HG03521 (cell line): ENCODE results near the gene PANK1.
A peak's percentile ranks its signal among the peaks of the same experiment; 100 is the strongest.

Experiments
- ATAC-seq: cut with Tn5 transposase; IDR thresholded peaks from one replicate; pipeline ENCODE4 v1.9.1; 2021; ENCODE audit warnings: mild to moderate bottlenecking, moderate library complexity; ENCODE audit not compliant: unreplicated experiment

PANK1 gene

DNA sequence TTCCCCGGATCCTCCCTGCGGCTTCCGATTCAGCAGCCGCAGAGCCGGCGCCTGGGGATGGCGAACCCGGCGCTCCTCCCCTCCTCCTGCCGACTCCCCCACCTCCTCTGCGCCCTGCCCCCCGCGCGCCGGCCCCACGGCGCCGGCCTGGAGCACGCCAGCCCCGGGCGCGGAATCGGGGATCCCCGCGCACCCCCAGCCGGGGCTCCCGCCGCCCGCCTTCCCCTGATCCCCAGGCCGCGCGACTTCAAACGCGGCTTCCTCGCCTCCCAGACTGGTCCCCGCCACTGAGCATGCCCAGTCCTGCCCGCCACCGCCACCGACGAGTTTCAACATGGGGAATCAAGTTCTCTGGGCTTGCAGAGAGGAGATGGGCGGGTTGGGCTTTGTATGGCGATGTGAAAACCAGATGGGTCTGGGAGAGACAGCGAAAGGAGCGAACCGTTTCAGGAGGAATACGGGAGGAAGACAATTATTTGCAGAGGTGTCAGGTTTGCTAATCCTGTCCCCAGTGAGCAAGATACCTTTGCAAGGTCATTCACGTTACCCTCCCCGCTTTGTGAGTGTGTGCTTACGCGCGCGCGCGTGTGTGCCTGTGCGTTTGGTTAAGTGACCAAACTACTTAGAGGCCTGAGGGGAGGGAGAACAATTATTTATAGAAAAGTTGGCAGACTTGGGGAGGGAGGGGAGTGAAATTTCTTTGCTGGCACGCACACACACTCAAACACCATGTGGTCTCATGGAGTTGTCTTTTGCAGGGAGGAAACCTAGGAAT, at the start of gene PANK1:
Gene PANK1, minus strand, starts transcription at position 276 of the 775 bp plus-strand sequence. CDS start 351 bp downstream, outside the sequence.
- ATAC-seq = peak; percentile 35

DNA sequence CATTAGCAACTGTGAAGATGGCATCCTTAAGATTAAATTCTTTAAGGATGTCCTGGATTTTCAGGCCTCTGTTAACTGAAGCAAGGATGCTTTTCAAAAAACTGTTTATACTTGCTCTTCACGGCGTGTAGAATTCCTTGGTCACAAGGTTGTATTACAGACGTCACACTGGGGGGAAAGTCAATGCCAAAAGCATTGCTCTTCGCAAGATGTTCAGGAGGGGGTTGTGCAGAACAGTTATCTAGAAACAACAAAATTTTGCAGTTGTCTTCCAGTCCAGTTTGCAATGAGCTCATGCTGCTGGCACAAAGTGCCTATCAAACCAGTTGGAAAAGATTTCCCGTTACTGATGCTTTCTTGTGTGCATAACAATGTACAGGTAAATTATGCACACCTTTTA, 48.1 kb upstream of the PANK1 start:
- no peak for ATAC-seq

DNA sequence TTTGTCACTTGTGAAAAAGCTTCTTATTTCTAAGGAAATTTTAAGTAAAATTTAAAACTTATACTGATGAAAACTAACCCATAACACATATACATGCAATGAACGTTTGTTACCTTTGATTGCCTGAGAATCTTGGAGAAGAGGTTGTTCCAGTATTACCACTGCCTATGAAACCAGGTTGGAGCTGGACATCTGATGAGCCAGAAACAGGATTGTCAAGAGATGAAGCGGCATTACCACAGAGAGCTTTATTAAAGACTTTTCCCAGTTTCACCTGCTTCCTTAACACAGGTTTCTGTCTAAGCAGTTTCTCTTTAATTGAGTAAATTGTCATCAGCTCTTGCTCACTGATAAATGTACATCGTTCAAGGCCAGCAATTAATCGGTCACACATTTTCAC, 47.4 kb upstream of the PANK1 start:
- ATAC-seq = no peak

DNA sequence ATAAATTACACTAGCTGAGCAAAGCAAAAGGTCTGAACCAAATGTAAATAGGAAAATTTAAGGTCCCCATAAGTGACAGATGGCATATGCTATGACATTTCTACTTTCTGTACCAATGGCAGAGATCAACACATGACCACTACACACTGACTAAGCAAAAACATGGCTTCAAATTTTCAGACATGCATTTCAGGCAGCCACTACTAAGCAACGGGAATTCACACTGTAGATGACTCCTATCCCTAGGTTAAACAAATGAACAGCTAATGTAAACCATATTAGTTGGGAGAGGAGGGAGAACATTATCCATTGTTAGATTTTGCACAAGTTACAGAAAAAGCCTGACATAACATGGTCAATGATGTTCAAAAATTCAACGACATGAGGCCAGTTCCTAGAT, 45.0 kb upstream of the PANK1 start:
- no peak for ATAC-seq

DNA sequence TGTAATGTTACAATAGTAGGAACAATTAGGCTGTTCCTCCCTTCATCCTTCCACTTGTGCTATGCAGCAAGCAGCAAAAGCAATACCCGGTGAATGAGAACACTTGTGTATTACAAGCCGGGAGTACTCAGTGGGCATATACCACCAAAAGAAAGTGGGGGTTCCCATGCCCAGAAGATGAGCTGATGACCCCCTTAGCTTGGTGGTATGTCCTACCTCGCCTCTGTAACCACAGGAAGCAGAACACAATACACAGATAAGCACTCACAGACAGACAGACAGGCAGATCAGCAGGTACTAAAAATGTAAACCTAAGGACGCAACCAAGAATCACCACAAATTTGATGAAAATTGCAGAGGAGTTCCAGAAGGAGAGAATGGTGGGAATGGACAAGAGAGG, 40.9 kb upstream of the PANK1 start:
- no peak for ATAC-seq

DNA sequence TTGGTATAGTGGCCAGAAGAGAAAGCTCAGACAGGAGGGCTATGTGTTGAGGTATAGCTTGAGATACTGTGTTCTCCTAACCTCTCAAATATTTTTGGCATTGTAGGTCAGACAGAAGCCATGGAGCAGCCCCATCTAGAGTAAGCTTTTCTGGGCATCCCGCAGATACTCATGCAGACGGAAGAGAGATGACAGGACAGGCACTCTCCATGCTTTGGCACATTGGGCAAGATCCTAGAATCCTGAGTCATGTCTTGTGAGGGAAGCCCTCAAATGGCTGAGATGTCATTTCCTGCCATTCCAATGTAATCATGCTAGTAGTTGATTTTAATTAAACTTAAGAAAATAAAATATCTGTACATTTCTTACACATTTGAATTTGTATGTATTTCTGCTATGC, 39.6 kb upstream of the PANK1 start:
- no peak for ATAC-seq

DNA sequence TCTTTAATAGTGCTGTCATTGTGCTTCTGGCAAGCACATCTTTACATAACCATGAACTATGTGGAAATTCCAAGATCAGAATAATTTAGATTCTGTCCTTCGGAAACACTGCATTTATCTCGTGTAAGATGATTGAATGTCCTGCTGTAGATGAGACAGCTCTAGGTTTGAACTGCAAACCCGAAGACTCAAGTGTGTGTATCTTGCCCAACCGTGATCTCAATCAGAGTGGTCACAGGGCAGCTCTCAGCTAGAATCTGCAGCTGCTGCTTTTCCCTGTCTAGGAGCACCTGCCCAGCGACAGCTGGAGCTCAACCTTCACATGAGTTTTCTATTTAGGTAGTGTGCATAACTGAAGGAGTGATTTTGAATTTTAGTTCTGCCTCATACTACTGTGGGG, 38.8 kb upstream of the PANK1 start:
- no peak for ATAC-seq

DNA sequence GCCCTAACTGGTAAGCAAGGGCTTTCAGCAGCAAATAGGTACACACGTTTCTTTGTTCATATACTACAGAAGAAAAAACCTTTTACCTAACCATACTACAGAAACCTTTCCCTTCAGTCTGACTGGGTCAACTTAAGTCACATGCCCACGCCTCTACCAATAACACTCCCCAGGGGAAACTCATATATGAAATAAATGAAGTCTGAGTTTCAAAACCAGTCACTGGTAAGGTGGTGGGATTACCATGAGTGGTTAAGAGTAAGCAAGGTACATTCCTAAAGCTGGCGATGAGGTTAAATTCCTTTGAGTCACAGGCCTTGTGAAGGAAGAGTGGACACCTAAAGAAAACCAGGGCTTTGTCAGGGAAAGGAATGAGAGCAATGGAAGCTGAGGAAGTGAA, 34.9 kb upstream of the PANK1 start:
- no peak for ATAC-seq

DNA sequence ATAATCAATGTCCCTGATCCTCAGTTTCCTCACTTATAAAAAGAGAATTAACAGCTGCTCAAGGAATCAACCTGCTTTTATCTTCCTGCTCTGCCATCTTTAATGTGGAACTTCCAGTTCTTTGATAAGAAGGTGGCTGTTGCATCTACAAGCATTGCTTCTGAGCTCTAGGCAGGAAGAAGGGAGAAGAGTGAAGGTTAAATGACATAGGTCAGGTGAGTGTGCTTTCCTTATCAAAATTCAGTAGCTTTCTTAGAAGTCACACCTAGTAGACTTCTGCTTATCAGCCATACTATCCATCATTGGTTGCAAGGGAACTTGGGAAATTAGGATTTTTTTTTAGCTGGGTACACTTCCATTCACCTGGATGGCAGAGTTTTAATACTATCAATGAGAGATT, 32.3 kb upstream of the PANK1 start:
- ATAC-seq = no peak

DNA sequence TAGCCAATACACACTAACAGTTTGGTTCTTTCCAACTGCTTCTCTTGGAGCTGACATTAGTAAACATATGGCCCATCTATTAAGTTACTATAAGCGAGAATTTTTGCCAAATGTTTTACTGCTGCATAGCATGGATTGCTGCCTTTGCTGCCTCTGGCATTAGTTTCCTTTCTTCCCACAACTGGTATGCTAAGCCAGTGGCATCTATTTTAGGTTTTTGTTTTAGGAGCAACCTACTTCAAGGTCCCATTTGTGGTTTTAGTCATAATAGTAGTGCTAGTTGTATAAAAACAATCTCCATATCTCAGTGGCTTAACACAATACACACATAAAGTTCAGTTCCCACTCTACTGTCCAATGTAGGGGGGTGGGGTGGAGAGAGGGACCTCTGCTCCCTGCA, 25.9 kb upstream of the PANK1 start:
- ATAC-seq = no peak

DNA sequence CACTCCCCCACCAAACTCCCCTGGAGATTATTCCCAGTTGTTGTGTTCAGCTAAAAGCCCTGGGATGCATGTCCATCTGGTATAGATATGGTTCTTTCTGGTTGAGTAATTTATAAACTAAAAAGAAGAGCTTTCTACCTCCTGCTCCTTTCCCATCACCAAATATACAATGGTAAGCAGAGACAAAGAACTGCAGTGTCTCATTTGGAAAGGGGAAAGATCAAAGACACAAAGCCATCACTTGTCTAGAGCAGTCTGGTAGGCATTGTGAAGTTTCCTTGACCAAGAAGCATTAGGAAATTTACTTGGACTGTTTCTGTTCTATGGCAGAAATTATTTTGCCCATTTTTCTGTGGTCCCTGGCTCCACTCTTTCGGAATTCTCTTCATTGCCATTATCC, 24.9 kb upstream of the PANK1 start:
- ATAC-seq = no peak

DNA sequence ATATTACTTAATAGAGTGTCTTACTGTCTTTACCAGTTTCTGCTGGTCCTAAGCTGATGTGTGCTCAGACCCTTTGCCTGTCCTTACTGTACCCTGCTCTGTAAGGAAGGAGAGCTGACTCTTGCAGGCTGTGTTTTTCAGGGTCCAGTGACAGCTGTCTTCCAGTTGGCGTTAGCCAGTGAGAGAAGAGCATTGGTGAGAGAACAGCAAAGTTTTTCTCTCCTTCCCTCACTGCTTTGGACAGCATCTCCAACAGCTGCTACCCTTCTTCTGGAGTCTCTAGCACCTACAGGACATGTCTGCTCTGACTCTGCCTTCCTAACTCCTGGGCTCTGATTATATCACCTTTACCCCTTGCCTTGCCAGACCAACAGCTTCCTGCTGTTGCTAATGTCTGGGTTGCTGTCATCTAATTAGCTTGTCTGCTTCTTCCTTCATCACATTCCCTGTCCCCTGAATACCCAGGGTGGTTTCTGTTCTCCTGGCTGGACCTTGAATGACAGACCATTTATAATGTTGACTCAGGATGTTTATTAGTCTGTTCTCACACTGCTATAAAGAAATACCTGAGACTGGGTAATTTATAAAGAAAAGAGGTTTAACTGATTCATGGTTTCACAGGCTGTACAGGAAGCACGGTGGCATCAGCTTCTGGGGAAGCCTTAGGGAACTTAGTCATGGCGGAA, 23.5 kb upstream of the PANK1 start:
- no peak for ATAC-seq

DNA sequence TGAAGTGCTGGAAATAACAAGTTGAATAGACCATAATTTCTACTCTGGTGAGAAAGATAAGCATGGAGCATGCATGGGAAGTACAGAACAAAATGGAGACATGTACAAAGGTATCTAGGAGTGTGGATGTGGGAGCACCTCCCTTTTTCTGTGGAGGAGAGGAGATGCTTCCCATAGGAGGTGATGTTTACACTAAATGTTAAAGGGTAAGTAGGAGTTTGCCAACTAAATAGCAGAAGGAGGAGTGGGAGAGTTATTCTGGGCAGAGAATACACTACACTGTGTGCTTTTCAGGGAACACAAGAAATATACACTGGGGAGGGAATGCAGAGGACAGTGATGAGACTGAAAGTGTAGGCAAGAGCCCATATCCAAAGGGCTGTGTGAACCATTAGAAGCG, 21.1 kb upstream of the PANK1 start:
- ATAC-seq = no peak

DNA sequence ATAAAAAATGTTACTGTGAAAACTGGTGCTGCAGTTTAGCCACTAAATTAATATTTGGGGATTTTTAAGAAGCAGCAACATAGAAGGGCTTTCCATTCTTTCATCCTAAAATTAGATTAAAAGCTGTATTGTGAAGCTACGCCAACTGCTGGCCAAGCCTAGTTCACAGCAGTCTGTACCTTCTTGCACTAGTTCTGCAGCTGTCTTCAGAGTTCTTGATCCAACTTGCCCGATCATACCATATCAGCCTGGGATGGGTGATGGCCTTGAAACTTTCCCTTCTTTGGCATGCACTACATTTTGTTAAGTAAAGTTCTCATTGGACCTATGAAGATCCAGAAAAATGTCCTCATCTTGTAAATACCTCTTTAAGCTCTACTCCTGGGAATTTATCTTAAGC, 20.3 kb upstream of the PANK1 start:
- no peak for ATAC-seq

DNA sequence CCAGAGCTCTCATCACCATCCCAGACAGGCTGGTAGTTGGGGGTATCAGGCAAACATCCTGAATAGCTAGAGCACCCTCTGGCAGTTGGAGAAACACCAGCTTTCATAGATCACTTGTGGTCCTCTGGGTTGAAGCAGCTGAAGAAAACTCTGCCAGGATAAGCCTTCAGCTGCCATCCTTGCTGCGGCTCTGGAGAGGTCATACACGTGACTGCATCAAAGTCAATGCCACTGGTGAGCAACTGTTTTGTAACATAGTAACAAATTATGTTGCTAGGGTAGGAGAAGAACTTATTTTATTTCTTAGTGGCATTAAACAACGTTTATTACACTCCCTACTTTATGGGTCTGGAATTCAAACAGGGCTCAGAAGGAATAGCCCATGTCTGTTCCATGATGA, 19.2 kb upstream of the PANK1 start:
- no peak for ATAC-seq

DNA sequence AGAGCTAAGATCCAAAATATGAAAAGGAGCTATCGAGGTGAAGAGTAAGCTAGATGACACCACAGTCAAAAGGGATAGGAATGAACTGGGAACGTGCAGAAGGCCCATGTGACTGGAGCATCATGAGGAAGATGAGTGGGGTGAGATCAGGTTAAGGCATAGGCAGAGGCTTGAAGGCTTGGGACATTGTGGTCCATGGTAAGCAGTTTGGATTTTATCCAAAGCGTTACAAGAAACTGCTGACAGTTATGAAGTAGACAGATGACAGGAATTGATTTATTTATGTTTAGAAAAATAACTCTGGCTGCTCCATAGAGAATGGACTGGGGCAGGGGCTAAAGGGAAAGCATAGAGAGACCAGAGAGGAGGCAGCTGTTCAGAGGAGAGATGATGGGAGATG, 18.1 kb upstream of the PANK1 start:
- no peak for ATAC-seq

DNA sequence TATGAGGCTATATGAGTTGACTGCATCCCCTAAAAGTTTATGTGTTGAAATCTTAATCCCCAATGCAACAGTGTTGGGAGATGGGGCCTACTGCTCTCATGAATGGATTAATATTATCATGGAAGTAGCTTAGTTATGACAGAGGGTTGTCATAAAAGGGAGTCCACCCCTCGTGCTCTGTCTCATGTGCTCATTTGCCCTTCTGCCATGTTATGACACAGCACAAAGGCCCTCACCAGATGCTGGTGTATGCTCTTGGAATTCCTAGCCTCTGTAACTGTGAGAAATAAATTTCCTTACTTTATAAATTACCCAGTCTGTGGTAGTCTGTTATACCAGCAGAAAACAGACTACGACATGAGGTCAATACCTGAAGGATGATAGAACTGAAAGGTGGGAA, 17.6 kb upstream of the PANK1 start:
- ATAC-seq = no peak

DNA sequence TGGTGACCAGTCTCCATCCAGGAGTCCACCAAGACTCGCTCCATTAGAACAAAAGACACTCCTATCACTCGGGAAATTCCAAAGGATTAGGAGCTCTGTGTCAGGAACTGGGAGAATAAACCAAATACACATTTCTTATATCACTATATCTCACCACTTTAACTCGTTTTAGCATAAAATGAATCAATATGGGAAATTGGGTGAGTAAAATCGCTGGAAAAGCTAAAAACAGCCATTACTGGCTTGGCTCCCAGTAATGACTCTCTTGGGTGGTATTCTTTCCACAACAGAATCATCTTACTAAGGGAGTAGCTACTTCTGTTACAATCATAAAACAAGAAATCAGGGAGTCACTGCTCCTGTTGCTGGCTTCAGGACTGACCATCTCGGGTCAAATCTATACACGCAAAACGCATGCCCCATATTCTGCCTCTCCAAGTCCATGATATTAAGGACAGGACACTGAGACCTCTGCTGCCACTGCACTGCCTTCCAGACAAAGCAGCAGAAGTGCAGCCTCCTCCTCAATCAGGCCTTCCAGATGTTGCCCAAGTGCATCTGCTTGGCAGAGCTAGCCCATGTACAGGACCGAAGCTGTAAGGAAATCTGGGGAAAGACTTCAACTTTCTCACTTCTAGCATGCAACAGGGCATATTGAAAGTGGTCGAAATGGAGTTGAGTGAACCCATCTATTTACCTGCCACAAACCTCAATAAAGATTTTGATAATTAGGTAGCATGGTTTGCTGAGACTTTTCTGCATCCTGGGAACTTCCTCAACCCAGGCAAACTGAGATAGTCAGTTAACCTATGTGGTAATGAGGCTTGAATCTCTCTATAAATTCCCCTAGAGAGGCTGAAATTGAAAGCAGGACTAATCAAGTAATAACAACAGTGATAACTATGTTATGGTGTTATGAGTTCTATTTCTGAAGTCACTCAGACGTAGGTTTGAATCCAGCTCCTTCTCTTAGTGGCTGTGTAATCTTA, 14.4 kb upstream of the PANK1 start:
- ATAC-seq = no peak

DNA sequence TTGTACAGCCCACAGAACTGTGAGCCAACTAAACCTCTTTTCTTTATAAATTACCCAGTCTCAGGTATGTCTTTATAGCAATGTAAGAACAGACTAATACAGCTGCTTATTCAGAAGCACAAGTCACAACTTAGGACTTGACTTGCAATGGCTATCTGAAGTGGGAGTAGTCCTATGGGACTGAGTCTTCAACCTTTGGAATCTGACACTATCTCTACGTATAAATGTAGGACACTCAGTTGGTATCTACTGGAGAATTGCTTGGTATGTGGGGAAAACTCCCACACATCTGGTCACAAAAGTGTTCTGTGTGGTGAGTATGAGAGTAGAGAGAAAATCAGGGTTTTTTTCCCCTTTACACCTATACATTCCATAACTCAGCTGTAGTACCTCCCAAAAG, 12.3 kb upstream of the PANK1 start:
- no peak for ATAC-seq

DNA sequence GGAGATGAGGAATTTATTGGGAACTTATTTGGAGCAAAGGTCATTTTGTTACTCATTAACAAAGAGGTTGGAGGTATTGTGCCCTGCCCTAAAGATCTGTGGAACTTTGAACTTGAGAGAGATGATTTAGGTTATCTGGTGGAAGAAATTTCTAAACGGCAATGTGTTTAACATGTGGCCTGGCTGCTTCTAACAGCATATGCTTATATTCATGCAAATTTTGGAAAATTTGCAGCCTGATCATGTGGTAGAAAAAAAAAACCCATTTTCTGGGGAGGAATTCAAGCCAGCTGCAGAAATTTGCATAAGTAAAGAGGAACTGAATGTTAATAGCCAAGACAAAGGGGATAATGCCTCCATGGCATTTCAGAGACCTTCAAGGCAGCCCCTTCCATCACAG, 10.7 kb upstream of the PANK1 start:
- ATAC-seq = no peak

DNA sequence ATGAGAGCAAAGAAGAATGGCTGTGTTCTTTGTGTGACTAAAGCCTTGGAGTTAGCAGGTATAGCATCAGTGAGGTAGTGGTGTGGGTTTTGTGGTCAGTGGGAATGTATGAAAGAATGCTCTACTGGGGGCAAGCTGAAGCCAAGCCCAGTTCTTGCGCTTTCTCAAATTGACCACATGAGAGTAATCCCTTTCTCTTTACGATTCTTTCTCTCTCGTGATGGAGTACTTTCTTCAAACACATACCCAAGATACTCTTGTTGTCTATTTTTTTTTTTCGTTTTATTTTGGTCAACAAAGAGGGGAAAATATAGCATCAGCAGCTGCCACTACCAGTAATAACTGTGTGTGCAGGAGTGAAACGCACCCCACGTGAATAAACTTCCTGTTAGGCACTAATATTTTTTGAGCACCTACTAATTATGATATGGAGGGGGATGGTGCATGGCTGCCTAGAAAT, 8.4 kb upstream of the PANK1 start:
- peak; percentile 51 for ATAC-seq
